Mononuclear cell (primary cell): ENCODE data around the gene ZBTB46. TPM values are rescaled to one million over a fixed set of nuclear protein-coding genes. Genes with fewer than 3 reads are reported as not detected.

Source experiments
- H3K27me3 ChIP-seq: 2 replicates; pipeline ENCODE4 v1.6.0; 2011; ENCODE audit warnings: low read length, control low read depth; ENCODE audit not compliant: insufficient read depth
- H3K4me1 ChIP-seq: 2 replicates; pipeline ENCODE4 v1.5.1; 2011; ENCODE audit warnings: mild to moderate bottlenecking, low read length, control low read depth; ENCODE audit not compliant: insufficient read depth
- H3K4me3 ChIP-seq: 2 replicates; pipeline ENCODE4 v1.5.1; 2011; ENCODE audit warnings: mild to moderate bottlenecking, low read length, moderate library complexity
- H3K9me3 ChIP-seq: 2 replicates; pipeline ENCODE4 v1.5.1; 2011; ENCODE audit warnings: low read depth, mild to moderate bottlenecking, control low read depth, low read length
- total RNA-seq: library from RNA; depleted of rRNA; stranded (reverse); fragments of >200 nt; gene quantifications from one replicate; pipeline ENCODE4 v1.2.3, GENCODE V29; 2012

The ZBTB46 gene
- total RNA-seq, 1 donor, result 2.1 TPM

DNA sequence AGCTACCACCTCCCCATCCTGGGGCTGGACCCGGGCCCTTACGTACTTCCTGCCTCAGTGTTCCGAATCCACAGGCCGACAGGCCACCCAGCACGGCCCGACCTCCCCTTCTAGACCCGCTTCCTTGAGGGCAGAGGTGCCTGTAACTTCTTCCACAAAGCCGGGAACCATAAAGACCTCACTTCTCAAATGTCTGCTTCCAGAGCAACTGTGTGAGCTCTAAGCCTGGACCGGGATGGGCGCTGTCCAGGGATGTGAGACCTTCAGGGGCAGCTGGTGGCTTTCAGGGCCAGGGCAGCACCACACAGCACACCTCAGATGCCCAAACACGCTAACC, 82.2 kb downstream of the ZBTB46 start:
- peaks cover 12% of the 10 kb centered on the region for H3K4me1 ChIP-seq
- no peak overlapping the region for H3K4me3 ChIP-seq
- no peaks in the 10 kb centered on the region for H3K9me3 ChIP-seq
- H3K27me3 ChIP-seq, result no peaks in the 10 kb centered on the region

DNA sequence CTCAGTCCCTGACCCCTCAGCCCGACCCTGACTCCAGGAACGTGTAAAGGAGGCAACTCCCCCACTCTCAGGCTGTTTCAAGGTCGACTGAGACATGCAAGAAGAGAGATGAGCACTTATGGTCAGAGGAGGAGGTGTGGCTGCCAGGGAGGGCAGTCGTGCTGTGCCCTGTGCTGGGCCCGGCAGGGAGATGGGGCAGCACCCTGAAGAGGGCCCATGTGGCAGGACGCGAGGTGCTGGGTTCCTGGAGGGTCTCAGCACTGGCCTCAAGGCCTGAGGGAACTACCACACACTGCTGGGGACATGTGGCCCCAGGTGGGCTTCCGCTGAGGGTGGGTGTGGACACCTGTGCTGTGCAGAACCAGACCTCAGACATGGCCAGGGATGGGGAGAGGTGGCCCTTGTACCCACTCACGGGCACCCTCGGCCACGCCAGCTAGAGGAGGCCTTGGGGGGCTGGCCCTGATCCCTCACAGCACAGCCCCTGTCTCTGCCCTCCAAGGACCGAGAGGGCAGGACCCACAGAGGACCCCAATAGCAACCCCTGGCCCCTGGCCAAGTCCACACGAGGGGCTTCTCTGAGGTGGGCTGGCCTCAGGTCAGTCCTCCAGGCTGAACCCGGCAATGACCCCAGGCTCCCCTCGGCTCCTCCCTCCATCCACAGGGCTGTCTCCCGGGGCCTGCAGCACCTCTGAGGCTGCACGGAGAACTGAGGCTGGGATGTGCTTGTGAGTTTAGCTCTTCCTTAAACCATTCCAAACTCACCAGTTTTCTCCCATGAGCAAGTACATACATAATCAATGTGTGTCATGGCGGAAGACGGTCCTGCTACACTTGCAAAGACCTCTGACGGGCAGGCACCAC, 82.8 kb downstream of the ZBTB46 start:
- Histone ChIP-seq H3K27me3 (no peaks in the 10 kb centered on the region), H3K4me1 (peaks cover 12% of the 10 kb centered on the region), H3K4me3 (no peak overlapping the region)

DNA sequence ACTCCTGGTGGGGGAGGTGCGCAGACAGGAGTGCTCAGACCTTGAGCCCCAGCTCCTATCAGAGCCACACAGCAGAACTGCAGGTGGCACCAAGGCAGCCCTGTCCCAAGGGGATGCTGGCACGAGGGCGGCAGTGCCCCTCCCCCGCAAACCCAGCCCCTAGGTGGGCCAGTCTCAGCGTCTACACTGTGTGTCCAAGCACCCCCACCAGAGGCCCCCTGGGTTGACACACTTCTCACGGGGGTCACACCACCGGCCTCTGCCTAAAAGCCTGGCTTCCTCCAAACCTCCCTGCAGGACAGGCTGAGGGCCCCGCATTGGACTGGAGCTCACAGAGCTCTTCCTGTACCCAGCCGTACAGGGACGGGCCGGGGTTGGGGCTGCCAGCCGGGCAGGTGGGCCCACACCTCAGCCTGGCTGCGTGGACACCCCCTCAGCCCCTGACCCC, 83.4 kb downstream of the ZBTB46 start:
- Histone ChIP-seq H3K4me1 (peaks cover 12% of the 10 kb centered on the region), H3K4me3 (no peak overlapping the region), H3K9me3 (no peaks in the 10 kb centered on the region), H3K27me3 (no peaks in the 10 kb centered on the region)

More for the DNA sequence above, 82.8 kb downstream of the ZBTB46 start:
- H3K9me3 ChIP-seq, result no peaks in the 10 kb centered on the region

DNA sequence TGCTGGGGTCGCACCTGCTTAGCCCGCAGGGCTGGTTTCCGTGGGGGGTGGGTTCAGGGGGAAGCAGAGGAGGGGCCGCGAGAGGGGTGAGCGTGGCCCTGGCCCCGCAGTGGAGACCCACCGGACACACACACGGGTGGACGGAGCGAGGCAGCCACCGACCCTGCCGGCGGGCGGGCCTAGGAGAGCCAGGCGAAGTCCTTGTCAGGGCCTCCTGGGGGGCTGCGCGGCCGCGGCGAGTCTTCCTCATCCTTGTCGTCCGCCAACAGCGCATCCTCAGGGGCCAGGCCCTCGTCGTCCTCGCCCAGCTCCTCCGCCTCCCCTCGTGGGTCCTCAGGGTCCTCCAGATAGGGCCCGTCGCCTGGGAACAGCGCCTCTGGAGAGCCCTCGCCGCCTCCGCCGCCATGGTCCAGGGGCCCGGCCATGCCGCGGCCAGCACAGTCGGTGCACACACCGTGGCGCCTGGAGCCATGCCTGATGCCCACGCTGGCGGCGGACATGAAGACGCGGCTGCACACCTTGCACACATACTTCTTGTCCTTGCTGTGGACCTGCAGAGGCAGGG, 84.2 kb downstream of the ZBTB46 start:
- no peaks in the 10 kb centered on the region for H3K9me3 ChIP-seq
- H3K4me3 ChIP-seq, result no peak overlapping the region
- H3K4me1 ChIP-seq, result peaks cover 12% of the 10 kb centered on the region
- no peaks in the 10 kb centered on the region for H3K27me3 ChIP-seq

DNA sequence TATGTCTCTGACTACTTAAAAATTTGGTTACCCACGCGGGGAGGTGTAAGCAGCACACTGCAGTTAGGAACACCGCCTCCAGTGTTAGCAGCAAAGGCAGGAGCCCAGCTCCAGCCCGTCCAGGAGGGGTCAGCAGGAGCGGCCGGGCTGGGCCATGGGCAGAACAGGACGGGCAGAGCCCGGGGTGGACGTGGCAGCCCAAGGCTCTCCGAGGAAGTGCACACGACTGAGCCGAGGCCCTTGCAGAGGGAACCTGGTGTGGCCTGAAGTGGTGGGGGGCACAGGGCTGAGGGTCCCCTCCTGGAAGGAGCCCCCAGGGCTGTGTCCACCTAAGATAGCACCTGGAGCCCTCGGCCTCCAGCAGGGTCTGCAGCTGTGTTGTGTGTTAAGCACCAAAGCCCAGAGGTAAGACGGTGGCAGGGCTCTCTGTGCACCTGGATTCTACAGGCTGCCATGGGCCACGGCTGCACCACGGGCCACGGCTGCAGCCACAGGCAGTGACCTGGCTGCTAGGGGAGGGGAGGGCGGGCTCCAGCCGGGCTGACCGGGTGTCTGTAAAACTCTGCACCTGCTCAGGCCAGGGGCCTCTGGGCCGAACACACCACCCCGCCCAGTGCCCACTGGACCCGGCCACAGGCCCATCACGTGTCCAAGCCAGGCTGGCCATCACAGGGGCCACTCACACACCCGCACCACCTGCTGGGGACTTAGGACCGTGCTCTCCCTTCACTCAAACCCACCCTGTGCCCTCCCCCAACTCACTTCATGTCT, 84.9 kb downstream of the ZBTB46 start:
- Histone ChIP-seq H3K4me3 (no peak overlapping the region), H3K4me1 (peaks cover 16% of the 10 kb centered on the region), H3K9me3 (no peaks in the 10 kb centered on the region), H3K27me3 (no peaks in the 10 kb centered on the region)

DNA sequence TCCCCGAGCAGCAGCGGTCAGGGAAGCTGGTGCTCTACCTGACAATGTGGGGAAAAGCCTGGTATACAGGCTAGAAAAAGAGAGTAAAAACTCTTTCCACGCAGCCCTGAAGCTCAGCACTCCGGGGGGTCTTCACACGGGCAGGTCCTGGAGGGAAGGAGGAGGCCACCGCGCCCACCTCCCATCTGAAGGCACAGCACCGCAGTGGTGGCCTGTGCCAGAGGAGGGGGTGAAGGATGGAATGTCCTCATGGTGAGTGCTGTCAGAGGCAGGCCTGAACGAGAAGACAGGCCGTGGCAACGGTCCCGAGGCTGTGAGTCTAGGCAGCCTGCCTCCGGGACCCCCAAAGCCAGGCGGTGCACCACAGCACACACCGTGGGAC, 85.6 kb downstream of the ZBTB46 start:
- H3K4me3 ChIP-seq, result no peak overlapping the region
- peaks cover 17% of the 10 kb centered on the region for H3K4me1 ChIP-seq
- no peaks in the 10 kb centered on the region for H3K9me3 ChIP-seq
- H3K27me3 ChIP-seq, result no peaks in the 10 kb centered on the region

DNA sequence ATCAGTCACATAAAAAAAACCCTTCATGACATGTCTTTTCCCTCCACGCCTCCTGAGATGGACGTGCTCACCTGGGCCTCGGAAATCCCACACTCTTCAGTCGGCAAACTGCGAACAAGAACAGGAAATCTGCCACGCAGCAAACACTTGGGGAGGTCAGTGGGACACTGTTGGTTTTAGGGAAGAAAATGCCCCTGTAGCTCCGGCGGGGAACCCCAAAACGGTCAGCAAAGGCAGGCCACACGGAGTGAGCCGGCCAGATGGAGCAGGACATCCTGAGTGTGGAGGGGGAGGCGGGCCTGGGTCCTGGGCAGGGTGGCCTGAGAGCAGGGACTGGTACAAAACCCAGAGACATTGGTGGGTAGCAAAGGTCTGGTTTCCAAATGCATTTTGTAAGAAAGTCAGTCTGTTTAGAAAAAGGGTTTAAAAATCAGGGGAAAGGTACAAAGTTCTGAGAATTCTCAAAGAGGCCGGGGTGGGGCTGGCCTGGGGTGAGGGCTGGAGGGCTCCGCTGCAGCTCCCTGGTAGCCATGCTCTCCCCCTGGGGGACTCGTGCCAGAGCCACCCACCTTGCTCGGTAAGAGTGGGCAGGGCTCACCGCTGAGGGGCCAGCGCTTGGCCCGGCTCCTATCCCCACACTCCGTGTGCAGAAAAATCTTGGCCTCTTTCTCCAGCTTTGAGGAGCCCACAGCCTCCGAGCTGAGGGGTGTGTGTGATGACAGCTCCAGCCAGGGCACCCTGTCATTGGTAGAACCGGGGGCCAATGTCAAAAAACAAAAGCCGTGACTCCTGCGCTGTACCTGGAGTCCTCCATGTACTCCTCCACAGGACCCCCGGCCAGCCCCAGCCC, 86.3 kb downstream of the ZBTB46 start:
- H3K4me1 ChIP-seq, result peaks cover 12% of the 10 kb centered on the region
- no peaks in the 10 kb centered on the region for H3K27me3 ChIP-seq
- no peaks in the 10 kb centered on the region for H3K9me3 ChIP-seq
- no peak overlapping the region for H3K4me3 ChIP-seq

DNA sequence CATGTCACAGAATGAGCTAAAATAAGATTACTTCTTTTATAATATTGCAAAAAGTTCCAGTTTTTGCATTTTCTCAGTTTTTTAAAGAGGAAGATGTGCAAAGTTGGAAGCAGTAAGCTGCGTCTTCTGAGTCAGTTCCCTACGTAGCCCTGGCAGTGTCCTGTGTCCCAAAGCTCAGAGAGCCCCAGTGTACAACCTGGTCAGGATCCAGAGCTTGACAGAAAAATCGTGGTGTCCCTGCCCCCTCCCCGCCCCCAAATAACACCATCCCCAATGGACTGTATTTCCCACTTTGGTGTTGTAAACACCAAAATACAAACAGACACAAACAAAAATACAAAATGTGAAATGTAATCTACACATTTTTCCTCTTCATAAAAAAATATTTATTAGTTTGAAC, 86.9 kb downstream of the ZBTB46 start:
- Histone ChIP-seq H3K27me3 (no peaks in the 10 kb centered on the region), H3K9me3 (no peaks in the 10 kb centered on the region), H3K4me3 (no peak overlapping the region), H3K4me1 (peaks cover 14% of the 10 kb centered on the region)

DNA sequence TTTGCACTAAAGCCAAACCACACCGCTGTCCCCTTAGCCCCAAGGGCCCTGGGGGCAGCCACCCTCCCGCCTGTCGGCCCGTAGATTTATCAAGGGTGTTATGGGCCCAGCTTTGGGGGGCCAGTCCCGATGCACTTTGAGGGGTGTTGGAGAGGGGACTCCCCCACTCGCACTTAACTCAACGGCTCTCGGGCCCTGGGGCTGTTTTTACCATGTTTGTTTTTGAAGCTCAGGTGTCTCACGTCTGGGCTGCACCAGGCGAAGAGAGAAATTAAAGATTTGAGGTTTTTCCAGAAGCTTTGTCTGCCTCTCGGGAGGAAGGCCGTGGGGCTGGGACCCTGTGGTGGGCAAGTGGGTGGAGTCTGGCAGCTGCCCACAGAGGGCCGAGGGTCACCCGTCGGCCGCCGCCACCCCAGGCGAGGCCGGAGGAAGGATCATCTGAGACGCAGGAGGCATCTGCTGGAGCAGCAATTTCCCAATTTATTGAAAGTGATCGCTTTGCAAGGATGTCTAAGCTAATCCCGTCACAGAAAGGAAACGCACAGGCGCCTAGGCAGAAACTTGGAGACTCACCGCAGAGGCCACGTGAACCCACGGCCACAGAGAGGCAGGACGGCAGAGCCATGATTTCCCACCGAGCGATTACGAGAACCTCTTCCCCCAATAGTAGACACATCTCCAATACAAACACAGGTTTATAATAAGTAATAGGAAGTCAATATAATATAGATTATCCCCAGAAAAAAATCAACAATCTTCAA, 87.7 kb downstream of the ZBTB46 start:
- peaks cover 21% of the 10 kb centered on the region for H3K4me1 ChIP-seq
- H3K27me3 ChIP-seq, result no peaks in the 10 kb centered on the region
- H3K9me3 ChIP-seq, result no peaks in the 10 kb centered on the region
- H3K4me3 ChIP-seq, result no peak overlapping the region

DNA sequence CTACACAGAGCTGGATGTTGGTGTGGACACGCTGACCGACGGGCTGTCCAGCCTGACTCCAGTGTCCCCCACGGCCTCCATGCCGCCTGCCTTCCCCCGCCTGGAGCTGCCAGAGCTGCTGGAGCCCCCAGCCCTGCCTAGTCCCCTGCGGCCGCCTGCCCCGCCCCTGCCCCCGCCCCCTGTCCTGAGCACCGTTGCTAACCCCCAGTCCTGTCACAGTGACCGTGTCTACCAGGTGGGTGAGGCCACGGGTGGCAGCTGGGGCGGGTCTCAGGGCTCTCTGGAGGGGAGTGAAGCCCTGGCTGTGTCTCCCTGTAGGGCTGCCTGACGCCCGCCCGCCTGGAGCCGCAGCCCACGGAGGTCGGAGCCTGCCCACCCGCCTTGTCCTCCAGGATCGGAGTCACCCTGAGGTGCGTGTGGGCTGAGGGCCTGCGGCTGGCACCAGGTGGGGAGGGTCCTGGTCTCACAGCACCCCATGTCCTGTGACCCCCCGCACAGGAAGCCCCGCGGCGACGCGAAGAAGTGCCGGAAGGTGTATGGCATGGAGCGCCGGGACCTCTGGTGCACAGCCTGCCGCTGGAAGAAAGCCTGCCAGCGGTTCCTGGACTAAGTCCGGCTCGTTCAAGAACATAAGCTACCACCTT, 88.6 kb downstream of the ZBTB46 start:
- H3K4me3 ChIP-seq, result no peak overlapping the region
- H3K27me3 ChIP-seq, result no peaks in the 10 kb centered on the region
- H3K9me3 ChIP-seq, result no peaks in the 10 kb centered on the region
- peaks cover 26% of the 10 kb centered on the region for H3K4me1 ChIP-seq

DNA sequence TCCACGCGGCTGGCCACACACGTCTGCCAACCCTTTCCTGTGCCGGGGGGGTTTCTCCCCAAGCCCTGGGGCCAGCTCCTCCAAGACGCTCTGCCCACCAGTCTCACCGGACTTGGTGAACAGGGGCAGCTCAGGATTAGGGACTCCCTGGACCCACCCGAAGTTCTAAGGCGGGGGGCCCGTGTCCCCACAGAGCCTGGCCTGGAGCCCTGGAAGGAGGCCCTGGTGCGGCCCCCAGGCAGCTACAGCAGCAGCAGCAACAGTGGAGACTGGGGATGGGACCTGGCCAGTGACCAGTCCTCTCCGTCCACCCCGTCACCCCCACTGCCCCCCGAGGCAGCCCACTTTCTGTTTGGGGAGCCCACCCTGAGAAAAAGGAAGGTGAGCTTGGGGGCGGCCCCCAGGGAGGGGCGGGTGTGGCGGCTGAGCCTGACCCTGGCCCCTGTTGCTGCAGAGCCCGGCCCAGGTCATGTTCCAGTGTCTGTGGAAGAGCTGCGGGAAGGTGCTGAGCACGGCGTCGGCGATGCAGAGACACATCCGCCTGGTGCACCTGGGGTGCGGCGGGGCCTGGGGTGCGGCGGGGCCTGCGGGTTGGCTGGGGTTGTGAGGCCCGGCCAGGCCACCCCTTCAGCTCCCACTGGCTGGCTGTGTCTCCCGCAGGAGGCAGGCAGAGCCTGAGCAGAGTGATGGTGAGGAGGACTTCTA, 89.2 kb downstream of the ZBTB46 start:
- no peaks in the 10 kb centered on the region for H3K27me3 ChIP-seq
- H3K9me3 ChIP-seq, result no peaks in the 10 kb centered on the region
- no peak overlapping the region for H3K4me3 ChIP-seq
- peaks cover 32% of the 10 kb centered on the region for H3K4me1 ChIP-seq

DNA sequence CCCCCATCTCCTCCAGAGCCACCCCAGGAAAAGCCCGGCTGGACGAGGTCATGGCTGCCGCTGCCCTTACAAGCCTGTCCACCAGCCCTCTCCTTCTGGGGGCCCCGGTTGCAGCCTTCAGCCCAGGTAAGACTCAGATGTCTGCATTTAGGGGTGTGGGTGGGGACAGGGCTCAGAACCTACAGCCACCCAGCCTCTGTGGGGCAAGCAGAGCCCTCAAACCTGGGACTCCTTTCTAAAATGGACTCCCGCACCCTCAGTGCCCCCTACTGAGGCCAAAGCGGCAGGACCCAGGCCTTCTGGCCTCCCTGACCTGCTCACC, 89.7 kb downstream of the ZBTB46 start:
- Histone ChIP-seq H3K4me3 (no peak overlapping the region), H3K9me3 (no peaks in the 10 kb centered on the region), H3K27me3 (no peaks in the 10 kb centered on the region), H3K4me1 (peaks cover 37% of the 10 kb centered on the region)

DNA sequence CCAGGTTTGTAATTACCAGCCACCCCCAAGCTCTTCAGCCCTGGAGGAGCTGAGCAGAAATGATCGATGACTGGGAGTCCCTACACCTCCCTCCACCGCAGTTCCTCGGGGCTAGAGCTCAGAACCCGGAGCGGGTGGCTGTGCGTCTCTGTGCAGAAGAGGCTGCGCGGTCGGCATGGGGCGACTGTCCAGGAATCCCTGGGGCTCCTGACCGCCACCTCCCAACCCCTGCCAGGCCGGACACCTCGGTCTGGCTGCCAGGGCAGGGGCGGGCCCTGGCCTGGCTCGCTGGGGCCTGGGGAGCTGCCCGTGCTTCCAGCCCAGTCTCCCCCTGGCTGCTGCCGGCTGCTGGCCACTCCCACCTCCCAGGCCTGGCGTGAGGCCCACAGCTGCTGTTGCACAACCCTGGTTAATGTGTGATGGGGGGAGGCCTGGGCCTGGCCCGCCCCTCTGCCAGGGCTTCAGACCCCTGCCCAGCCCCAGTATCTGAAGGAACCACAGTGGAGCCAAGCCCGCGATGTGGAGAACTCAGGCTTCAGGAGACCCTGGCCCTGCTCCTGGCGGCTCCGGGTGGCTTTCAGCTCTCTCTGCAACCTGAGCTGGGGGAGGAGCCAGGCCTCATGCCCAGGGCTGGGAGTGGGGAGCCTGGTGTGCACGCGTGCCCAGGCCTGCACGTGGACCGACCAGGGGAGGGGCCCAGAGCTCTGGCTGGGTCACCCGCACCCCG, 90.3 kb downstream of the ZBTB46 start:
- Histone ChIP-seq H3K27me3 (no peaks in the 10 kb centered on the region), H3K9me3 (no peaks in the 10 kb centered on the region), H3K4me3 (peak overlapping the region; percentile 39), H3K4me1 (peaks cover 43% of the 10 kb centered on the region)
